Measurements from ENCODE around the gene ZNF559.

DNA sequence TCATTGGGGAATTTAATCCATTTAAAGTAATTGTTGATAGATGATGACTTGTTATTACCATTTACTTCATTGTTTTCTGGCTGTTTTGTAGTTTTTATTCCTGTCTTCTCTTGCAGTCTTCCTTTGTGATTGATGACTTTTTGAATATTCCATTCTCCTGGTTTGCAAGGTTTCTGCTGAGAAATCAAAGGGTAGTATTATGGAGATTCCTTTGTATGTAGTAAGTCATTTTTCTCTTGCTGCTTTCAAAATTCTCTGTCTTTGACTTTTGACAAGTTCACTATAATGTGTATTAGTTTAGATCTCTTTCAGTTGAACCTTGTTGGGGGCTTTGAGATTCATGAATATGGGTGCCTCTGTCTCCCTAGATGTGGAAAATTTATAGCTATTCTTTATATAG, 6.0 kb downstream of the ZNF559 start:
- TF ChIP-seq EZH2 (IDR thresholded peaks at IDR 0.05; ENCODE audit: insufficient read depth, poor library complexity, severe bottlenecking) (no peak), EZH2phosphoT487 (IDR thresholded peaks at IDR 0.05; ENCODE audit: insufficient read depth, low read depth) (no peak)

Measured in GM23248 (cell line).